HG02870 (cell line): Measurements from ENCODE around the gene USP32.
"Not testable (repeated sequence)": the region's sequence is repeated elsewhere in the genome, so short reads cannot be mapped to it uniquely, and the experiment has no call there.

Experiments
- ATAC-seq: cut with Tn5 transposase; IDR thresholded peaks from one replicate; pipeline ENCODE4 v1.9.1; 2021; ENCODE audit warnings: mild to moderate bottlenecking, moderate library complexity; ENCODE audit not compliant: unreplicated experiment

USP32 gene

DNA sequence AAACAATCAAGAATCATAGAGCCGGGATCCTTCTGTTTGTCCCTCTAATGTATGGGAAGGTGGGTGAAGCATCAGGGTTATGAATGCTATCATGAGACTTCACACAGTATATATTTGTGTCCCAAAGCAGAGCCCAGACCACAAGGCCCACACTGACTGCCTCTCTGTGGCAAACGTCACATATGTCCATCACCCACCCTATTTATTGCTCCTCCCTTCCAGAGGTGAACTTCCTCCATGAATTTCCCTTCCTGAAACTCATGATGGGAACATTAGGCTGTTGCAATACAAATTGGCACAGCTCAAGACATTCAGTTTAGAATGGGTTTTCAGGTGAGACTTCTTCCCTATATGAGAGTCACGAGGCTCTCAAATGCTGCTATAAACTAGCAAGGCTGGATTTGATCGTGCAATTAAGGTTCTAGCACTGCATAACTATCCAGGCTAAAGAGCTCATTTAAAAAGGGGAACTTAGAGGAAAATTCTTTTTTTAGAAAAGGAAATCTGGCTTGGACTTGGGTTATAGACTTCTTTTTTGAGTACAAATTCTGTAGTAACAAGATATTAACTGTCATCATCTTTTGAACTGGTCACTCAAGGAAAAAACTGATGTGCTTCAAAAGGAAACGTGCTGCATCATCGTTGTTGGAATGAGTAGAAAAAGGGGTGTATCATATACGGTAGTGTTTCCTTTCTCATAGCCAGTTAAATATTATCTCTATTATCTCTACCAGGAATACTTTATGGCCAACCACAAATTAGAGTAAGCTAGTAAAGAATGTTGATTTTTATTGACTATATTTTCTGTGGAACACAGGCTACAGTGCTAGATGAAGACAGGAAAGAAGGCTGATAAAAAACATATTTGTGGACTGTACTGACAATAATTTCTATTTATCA is 204.8 kb downstream of the USP32 start:
- not testable (repeated sequence) for ATAC-seq

DNA sequence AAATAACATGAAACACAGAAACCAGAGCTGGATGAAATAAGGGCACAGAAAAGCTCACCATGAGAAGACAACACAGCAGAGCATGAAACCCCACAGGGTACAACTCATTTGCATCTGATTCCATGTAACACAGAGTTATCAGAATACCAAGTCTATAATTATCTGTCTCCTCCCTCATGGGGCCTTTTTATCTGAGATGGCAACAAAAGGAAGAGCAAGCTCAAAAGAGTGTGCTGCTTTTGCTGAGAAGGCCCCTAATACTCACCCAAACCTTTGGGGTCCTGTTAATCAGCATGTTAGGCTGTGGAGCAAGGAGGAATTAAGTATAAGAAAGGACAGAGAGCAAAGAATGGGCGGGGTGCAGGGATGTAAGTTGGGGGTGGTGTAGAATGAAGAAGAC is 205.6 kb downstream of the USP32 start:
- ATAC-seq: not testable (repeated sequence)

GRCh38 chr17:60180380-60180779 is 211.6 kb downstream of the USP32 start:
- not testable (repeated sequence) for ATAC-seq

- not testable (repeated sequence) for ATAC-seq
Measured at GRCh38 chr17:60178180-60178579, 213.8 kb downstream of the USP32 start.

DNA sequence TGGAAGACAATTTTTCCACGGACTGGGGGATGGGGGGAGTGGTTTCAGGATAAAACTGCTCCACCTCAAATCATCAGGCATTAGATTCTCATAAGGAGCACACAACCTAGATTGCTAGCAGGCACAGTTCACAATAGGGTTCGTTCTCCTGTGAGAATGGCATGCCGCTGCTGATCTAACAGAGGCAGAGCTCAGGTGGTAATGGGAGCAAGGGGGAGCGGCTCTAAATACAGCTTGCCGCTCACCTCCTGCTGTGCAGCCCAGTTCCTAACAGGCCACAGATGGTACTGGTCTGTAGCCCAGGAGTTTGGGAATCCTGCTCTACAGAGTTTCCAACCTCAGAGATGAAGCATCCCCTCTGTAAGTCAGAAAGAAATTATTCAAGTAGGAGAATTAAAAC is 215.2 kb downstream of the USP32 start:
- not testable (repeated sequence) for ATAC-seq

- not testable (repeated sequence) for ATAC-seq
Measured at GRCh38 chr17:60174767-60175166, 217.2 kb downstream of the USP32 start.

GRCh38 chr17:60174035-60174434 is 217.9 kb downstream of the USP32 start:
- ATAC-seq: no peak

DNA sequence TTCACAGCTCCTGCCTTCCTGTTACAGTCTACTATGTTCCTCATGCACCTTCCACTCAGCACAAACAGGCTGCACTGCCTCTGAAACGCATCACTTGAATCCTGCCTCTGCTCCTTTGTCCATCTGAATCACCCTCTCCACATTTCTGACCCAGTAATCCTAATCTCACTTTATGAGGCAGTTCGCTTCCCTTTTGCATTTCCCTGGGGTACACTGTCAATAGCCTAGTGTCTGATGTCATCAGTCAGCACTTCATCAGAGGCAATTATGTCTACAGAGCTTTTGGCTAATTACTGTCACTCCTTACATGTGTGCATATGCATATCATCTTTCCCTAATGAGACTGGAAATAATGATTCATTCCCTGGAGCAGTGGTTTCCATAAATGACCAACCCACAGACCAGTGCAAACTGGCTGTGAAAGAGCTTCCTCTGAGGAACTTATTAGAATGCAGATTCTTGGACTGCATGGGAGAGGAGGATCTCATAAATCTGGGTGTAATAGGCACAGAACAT is 218.6 kb downstream of the USP32 start:
- ATAC-seq: no peak

DNA sequence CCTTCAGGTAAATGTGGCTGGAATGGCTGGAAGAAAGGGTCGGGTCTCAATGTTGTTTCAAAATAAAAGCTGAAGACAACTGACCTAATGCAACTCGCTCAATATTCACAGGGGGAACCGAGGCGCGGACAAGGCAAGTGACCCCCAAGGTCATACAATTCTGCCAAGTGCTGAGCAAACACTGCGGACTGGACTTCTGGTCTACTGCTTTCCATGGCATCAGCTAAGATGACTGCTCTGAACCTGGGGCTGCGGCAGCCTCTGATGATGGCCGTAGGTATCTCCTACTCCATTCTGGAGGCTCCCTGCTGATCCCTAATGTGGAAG is 220.2 kb downstream of the USP32 start:
- no peak for ATAC-seq

DNA sequence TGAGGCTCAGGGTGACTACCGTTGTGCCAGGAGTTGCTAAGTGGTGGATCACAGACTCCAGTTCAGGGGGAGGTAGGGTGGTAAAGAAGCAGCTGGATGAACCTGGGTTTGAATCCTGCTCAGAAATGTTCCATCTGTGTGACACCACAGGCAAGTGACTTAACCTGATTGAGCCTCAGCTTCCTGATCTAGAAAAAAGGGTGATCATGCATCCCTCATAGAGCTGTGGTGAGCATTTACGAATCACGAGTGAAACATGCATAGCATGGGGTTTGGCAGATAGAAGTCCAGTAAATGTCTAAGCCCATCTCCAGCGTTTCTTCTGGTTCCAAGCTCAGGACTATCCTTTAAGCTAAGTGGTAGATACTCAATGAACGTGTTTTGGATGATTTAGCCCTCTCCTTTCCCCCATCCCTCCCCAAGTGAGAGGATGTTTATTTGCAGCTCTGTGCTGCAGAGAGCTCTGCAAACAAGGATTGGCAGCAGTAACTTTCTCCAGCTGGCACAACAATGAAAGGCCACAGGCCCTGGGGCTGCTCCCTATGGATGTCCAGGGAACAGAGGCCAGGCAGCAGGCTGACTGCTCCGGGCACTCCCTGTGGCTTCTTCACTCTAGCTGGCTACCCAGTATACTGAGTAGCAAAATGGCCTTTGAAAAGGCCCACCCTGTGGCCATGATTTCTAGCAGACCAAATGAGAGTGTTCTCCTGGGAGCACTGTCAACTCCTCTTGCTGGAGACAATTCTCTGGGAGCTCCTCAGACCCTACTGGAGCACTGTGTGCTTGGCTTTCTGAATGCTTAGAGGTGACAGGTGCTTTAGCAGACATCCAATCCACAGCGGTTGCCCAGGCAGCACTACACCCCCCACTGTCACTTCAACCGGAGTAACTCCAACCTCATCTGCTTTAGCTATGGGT is 220.8 kb downstream of the USP32 start:
- ATAC-seq: no peak

- no peak for ATAC-seq
Measured at GRCh38 chr17:60169921-60170817, 221.8 kb downstream of the USP32 start.

- no peak for ATAC-seq
Measured at GRCh38 chr17:60168654-60169053, 223.3 kb downstream of the USP32 start.

DNA sequence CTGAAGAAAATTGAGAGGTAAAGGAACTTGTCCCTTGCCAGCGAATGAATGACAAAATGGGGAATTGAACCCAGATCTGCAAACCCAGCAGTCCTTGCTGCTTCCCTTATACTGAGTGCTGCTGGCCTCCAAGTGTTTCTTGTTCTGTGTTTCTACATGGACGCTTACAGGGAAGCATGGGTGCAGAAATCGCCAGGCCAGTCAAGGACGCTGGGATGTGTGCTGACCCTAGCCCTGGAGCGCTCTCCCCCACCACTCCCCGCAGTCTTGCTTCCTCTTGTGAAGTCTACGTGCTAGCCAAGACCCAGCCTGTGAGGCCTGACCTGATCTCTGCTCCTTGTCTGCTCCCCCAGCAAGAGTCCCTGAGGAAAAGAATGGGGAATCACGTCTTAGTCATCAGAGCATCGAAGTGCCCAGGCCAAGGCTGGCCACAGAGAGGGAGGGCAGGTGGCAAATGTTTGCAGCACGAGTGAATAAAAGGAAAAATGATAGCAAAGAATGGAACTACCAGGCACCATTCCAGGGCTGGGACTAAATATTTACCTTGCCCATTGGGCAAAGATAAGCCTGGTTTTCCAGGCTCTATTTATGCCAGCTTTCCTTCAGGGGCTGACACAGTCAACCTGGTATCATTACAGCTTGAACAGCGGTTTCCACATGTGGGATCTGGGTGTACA is 224.7 kb downstream of the USP32 start:
- no peak for ATAC-seq

DNA sequence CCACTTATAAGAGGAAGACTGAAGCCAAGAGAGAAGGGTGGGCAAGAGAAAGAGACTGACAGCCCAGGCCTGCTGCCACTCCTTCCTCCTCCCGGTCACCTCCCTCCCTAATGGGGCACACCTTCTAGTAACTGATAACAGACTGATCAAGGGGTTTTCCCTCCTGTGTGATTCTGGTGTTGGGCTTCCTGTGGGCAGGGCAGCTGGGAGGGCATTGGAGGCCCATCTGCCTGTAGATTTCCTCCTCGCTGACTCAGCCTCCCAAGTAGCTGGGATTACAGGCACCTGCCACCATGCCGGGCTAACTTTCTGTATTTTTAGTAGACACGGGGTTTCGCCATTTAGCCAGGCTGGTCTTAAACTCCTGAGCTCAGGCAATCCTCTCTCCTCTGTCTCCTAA is 226.0 kb downstream of the USP32 start:
- ATAC-seq: no peak

GRCh38 chr17:60165223-60165622 is 226.7 kb downstream of the USP32 start:
- no peak for ATAC-seq

- ATAC-seq: no peak
Measured at GRCh38 chr17:60164697-60165096, 227.2 kb downstream of the USP32 start.

DNA sequence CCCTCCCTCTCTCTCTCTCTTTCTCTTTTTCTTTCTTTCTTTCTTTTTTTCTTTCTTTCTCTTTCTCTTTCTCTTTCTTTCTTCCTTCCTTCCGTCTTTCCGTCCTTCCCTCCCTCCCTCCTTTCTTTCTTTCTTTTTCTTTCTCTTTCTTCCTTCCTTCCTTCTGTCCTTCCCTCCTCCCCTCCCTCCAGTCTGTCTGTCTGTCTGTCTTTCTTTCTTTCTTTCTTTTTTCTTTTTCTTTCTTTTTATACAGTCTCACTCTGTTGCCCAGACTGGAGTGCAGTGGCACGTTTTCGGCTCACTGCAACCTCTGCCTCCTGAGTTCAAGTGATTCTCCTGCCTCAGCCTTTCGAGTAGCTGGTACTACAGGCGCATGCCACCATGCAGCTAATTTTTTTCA is 227.8 kb downstream of the USP32 start:
- ATAC-seq: no peak

DNA sequence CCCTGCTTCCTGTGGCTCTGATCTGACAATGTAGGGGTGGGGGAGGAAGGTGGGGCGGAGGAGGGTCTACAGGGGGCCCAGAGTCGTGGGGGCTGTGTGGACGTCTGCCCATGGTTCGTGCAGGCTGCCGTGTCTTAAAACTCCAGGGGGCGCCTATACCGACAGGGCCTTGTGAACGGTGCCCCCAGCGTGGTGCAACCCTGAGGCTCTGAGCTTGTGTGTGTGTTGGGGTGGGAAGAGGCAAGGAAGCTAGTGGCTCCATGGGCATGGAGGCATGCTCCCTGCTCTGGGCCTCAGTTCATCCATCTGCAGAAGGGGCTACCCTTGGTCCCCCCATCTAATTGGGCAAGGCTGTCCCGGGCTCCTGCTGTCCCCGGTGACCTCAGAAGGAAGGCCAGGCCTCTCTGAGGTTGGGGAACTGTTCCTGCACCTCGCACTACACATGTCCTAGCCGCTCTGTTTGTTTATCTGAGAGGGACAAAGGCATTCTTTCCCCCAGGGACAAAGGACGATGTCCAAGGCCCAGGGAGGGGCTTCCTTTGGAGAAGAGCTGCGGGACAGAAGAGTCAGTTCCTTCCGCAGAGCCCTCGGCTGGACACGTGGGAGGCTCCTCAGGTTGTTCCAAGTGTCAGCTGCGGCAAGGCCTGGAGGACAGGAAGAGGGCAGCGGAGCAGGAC is 228.7 kb downstream of the USP32 start:
- no peak for ATAC-seq

DNA sequence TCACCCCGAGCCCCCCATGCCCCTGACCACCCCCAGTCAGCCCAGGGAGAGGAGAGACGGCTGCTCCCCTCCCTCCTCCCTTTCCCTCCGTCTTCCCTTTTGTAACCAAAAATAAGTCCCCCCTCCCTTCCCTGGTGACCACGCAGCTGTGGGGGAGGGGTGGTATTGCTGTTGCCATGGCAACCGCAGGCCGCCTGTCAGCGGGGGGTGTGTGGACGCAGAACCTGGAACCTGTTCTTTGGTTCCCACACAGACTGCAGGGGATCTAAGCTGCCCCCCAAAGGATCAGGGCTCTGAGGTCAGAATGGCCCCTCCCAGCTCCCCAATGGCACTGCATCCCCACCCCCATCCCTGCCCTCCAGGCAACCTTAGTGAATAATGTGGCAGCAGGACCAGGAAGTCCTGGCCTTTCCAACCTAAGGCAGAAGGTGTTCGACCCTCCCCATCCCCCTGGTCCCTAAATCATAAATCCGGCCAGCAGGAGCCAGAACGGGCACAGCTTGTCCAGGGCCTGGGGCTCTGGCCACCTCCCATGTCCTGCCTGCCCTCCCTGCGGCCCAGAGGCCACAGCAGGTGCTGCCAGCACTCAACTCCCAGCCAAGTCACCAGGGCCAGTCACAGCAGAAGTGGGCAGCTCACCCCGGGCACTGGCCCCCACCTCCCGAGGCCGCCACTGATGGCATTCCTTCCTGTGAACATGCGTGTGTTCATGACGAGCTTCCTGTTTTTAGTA is 230.2 kb downstream of the USP32 start:
- ATAC-seq: no peak
